GM19351 (cell line): ENCODE measurements around the gene SRI.
A peak's percentile ranks its signal among the peaks of the same experiment; 100 is the strongest.
"Not testable (repeated sequence)": the region's sequence is repeated elsewhere in the genome, so short reads cannot be mapped to it uniquely, and the experiment has no call there.

Source experiments
- ATAC-seq: cut with Tn5 transposase; IDR thresholded peaks from one replicate; pipeline ENCODE4 v1.9.1; 2021; ENCODE audit warnings: mild to moderate bottlenecking, moderate library complexity; ENCODE audit not compliant: unreplicated experiment

Gene SRI

GRCh38 chr7:88184848-88185304 is 35.0 kb downstream of the SRI start:
- peak; percentile 98 for ATAC-seq

- no peak for ATAC-seq
Observed at GRCh38 chr7:88183051-88183450, 36.8 kb downstream of the SRI start.

- no peak for ATAC-seq
Observed at GRCh38 chr7:88176190-88176589, 43.6 kb downstream of the SRI start.

- ATAC-seq = no peak
Observed at GRCh38 chr7:88172842-88173241, 47.0 kb downstream of the SRI start.

GRCh38 chr7:88169717-88170320 is 50.0 kb downstream of the SRI start:
- ATAC-seq = peak; percentile 66

- no peak for ATAC-seq
Observed at GRCh38 chr7:88167721-88168120, 52.1 kb downstream of the SRI start.

- ATAC-seq = no peak
Observed at GRCh38 chr7:88167223-88167622, 52.6 kb downstream of the SRI start.

GRCh38 chr7:88165697-88166096 is 54.1 kb downstream of the SRI start:
- no peak for ATAC-seq

GRCh38 chr7:88159741-88160140 is 60.1 kb downstream of the SRI start:
- not testable (repeated sequence) for ATAC-seq

GRCh38 chr7:88156356-88156755 is 63.5 kb downstream of the SRI start:
- no peak for ATAC-seq

GRCh38 chr7:88155756-88156155 is 64.1 kb downstream of the SRI start:
- no peak for ATAC-seq
